Sigmoid colon (tissue), 7 donors: ENCODE data around the gene LDHA. TPM values are rescaled to one million over a fixed set of nuclear protein-coding genes. Genes with fewer than 3 reads are reported as not detected.

Source experiments
- DNase-seq: peaks from one replicate; pipeline ENCODE4 v3.0.0-alpha.2; 2019
- H3K27ac ChIP-seq, 4 donors: fragments of 200-600 bp; sonication (generic); one replicate each; pipeline ENCODE4 v1.5.1; 2016 to 2019; ENCODE audit warnings: mild to moderate bottlenecking in 1 of 4
- H3K27me3 ChIP-seq, 3 donors: fragments of 200-600 bp; sonication (generic); one replicate each; pipeline ENCODE4 v1.5.1; 2019; ENCODE audit warnings: mild to moderate bottlenecking in 1 of 3
- H3K36me3 ChIP-seq, 4 donors: fragments of 200-600 bp; sonication (generic); one replicate each; pipeline ENCODE4 v1.5.1; 2016 to 2019
- H3K4me1 ChIP-seq, 4 donors: fragments of 200-600 bp; sonication (generic); one replicate each; pipeline ENCODE4 v1.5.1; 2017 to 2019
- H3K4me3 ChIP-seq, 4 donors: fragments of 200-600 bp; sonication (generic); one replicate each; pipeline ENCODE4 v1.5.1; 2017 to 2019; ENCODE audit warnings: mild to moderate bottlenecking in 2 of 4, moderate library complexity in 1 of 4
- H3K9me3 ChIP-seq, 4 donors: fragments of 200-600 bp in 3 of 4; sonication (generic) in 3 of 4; one replicate each; pipeline versions ENCODE4 v1.5.1 to v1.6.1; 2013 to 2019
- CTCF ChIP-seq, 4 experiments: fragments of 450-650 bp in 3 of 4; fragments of 200-600 bp in 1 of 4; IDR thresholded peaks; one replicate each; pipeline ENCODE4 v1.5.1; 2016 to 2019; ENCODE audit warnings: antibody characterized with exemption in 4 of 4, mild to moderate bottlenecking in 3 of 4, moderate library complexity in 2 of 4
- EP300 ChIP-seq, 4 donors: sonication (generic); formaldehyde crosslinking; IDR thresholded peaks; one replicate each; pipeline ENCODE4 v1.6.1; 2017; ENCODE audit warnings: antibody characterized with exemption in 4 of 4
- POLR2A ChIP-seq, 2 donors: fragments of 450-650 bp; IDR thresholded peaks; one replicate each; pipeline ENCODE4 v1.6.1; 2016; ENCODE audit warnings: antibody characterized with exemption in 2 of 2, mild to moderate bottlenecking in 2 of 2, moderate library complexity in 2 of 2
- POLR2AphosphoS5 ChIP-seq, 4 donors: sonication (generic); formaldehyde crosslinking; IDR thresholded peaks; one replicate each; pipeline ENCODE4 v1.6.1; 2017; ENCODE audit warnings: antibody characterized with exemption in 4 of 4
- WGBS, 2 donors: extraction: QIAGEN DNeasy Blood & Tissue Kit; methylation state at CpG; one replicate each; pipeline ENCODE4 v1.1.7; 2013; 5-methylcytosine and 5-hydroxymethylcytosine counted together
- intact Hi-C: fragments of 100-400 bp; cut with DNase I; formaldehyde crosslinking; loops from one replicate; pipeline ENCODE4 v1.15.1; 2023
- polyA plus RNA-seq, 3 donors: library from polyadenylated mRNA; stranded (reverse); fragments of 200-250 nt; gene quantifications; one replicate each; pipeline ENCODE4 v1.2.3, GENCODE V29; 2013
- total RNA-seq, 4 donors: library from RNA; depleted of rRNA; stranded (reverse); fragments of >200 nt; gene quantifications; one replicate each; pipeline ENCODE4 v1.1.0, GENCODE V29; 2016
- donor health status: healthy with polysubstance abuse.
- donor health status: Bipolar disorder and iron deficiency.
- donor health status: healthy.

LDHA gene
- total and polyA plus RNA-seq, 7 donors = 326 to 668 (median 503) TPM

- no peaks in the 10 kb centered on the region for H3K27me3 ChIP-seq
- no peak for DNase-seq
- no peaks in the 10 kb centered on the region for H3K9me3 ChIP-seq
- intact Hi-C loops = no loop called here
- TF ChIP-seq CTCF (IDR thresholded peaks at IDR 0.05) = no peak
- no peak for TF ChIP-seq POLR2A (IDR thresholded peaks at IDR 0.05)
- TF ChIP-seq EP300 (IDR thresholded peaks at IDR 0.05) = no peak
- no peak for TF ChIP-seq POLR2AphosphoS5 (IDR thresholded peaks at IDR 0.05)
- no peak overlapping the region for H3K27ac ChIP-seq
- 68 to 81% methylated on average over 2 of the region's 2 CpGs for WGBS, 2 donors
- H3K4me1 ChIP-seq = no peaks in the 10 kb centered on the region
- H3K36me3 ChIP-seq = no peaks in the 10 kb centered on the region
- H3K4me3 ChIP-seq = no peak overlapping the region
These were observed 44.3 kb downstream of the LDHA start for GRCh38 chr11:18438691-18439090.

- no peaks in the 10 kb centered on the region for H3K9me3 ChIP-seq
- intact Hi-C loops = no loop called here
- WGBS, 2 donors = 89 to 94% methylated on average over 3 of the region's 3 CpGs
- DNase-seq = no peak
- TF ChIP-seq EP300 (IDR thresholded peaks at IDR 0.05) = no peak
- no peak for TF ChIP-seq POLR2AphosphoS5 (IDR thresholded peaks at IDR 0.05)
- TF ChIP-seq CTCF (IDR thresholded peaks at IDR 0.05) = no peak
- no peak for TF ChIP-seq POLR2A (IDR thresholded peaks at IDR 0.05)
- H3K27ac ChIP-seq = no peak overlapping the region
- H3K27me3 ChIP-seq = no peaks in the 10 kb centered on the region
- H3K4me1 ChIP-seq = no peaks in the 10 kb centered on the region
- no peak overlapping the region for H3K4me3 ChIP-seq
- H3K36me3 ChIP-seq = no peaks in the 10 kb centered on the region
These were observed 54.9 kb downstream of the LDHA start for GRCh38 chr11:18449251-18449650.

GRCh38 chr11:18452927-18453326 lies 58.6 kb downstream of the LDHA start:
- no peak for TF ChIP-seq POLR2A (IDR thresholded peaks at IDR 0.05)
- no peak for TF ChIP-seq CTCF (IDR thresholded peaks at IDR 0.05)
- no peak for TF ChIP-seq EP300 (IDR thresholded peaks at IDR 0.05)
- TF ChIP-seq POLR2AphosphoS5 (IDR thresholded peaks at IDR 0.05) = no peak
- no peak overlapping the region for H3K4me3 ChIP-seq
- 85 to 86% methylated on average over 2 of the region's 2 CpGs for WGBS, 2 donors
- H3K9me3 ChIP-seq = no peaks in the 10 kb centered on the region
- no peak overlapping the region for H3K27ac ChIP-seq
- no peak for DNase-seq
- no peaks in the 10 kb centered on the region for H3K36me3 ChIP-seq
- H3K4me1 ChIP-seq = no peaks in the 10 kb centered on the region
- intact Hi-C loops = no loop called here
- no peaks in the 10 kb centered on the region for H3K27me3 ChIP-seq

- Histone ChIP-seq H3K4me1 (no peaks in the 10 kb centered on the region), H3K4me3 (no peak within 1 kb of the TSS), H3K36me3 (no peaks in the 10 kb centered on the region), H3K27me3 (no peaks in the 10 kb centered on the region), H3K27ac (no peak within 1 kb of the TSS), H3K9me3 (no peaks in the 10 kb centered on the region)
- intact Hi-C loops = no loop called here
- no peak for DNase-seq
- TF ChIP-seq POLR2AphosphoS5 (IDR thresholded peaks at IDR 0.05) = no peak
- no peak for TF ChIP-seq POLR2A (IDR thresholded peaks at IDR 0.05)
- no peak for TF ChIP-seq CTCF (IDR thresholded peaks at IDR 0.05)
- TF ChIP-seq EP300 (IDR thresholded peaks at IDR 0.05) = no peak
- WGBS, 2 donors = 44 to 68% methylated on average over 47 of the region's 47 CpGs
These were observed 61.5 kb downstream of the LDHA start, which contains the start of gene LDHAL6A for GRCh38 chr11:18455686-18456372. LDHAL6A (plus strand) TSS chr11:18455856; CDS start chr11:18456681, 825 bp downstream.

GRCh38 chr11:18457450-18457849 lies 63.1 kb downstream of the LDHA start:
- WGBS, 2 donors = 46 to 62% methylated on average over 3 of the region's 3 CpGs
- intact Hi-C loops = no loop called here
- H3K9me3 ChIP-seq = no peaks in the 10 kb centered on the region

More at GRCh38 chr11:18457450-18457849, 63.1 kb downstream of the LDHA start:
- DNase-seq = no peak
- Histone ChIP-seq H3K27me3 (no peaks in the 10 kb centered on the region), H3K36me3 (no peaks in the 10 kb centered on the region), H3K4me1 (no peaks in the 10 kb centered on the region), H3K27ac (no peak overlapping the region), H3K4me3 (no peak overlapping the region)
- TF ChIP-seq POLR2AphosphoS5 (IDR thresholded peaks at IDR 0.05) (no peak), CTCF (IDR thresholded peaks at IDR 0.05) (no peak), POLR2A (IDR thresholded peaks at IDR 0.05) (no peak), EP300 (IDR thresholded peaks at IDR 0.05) (no peak)
